GM04504 (cell line): Measurements from ENCODE around the gene LSR.

ENCODE experiments used
- DNase-seq: peaks from one replicate; pipeline ENCODE4 v3.0.0-alpha.2; 2012; ENCODE audit warnings: low read depth

LSR gene, protein sequence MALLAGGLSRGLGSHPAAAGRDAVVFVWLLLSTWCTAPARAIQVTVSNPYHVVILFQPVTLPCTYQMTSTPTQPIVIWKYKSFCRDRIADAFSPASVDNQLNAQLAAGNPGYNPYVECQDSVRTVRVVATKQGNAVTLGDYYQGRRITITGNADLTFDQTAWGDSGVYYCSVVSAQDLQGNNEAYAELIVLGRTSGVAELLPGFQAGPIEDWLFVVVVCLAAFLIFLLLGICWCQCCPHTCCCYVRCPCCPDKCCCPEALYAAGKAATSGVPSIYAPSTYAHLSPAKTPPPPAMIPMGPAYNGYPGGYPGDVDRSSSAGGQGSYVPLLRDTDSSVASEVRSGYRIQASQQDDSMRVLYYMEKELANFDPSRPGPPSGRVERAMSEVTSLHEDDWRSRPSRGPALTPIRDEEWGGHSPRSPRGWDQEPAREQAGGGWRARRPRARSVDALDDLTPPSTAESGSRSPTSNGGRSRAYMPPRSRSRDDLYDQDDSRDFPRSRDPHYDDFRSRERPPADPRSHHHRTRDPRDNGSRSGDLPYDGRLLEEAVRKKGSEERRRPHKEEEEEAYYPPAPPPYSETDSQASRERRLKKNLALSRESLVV

DNA sequence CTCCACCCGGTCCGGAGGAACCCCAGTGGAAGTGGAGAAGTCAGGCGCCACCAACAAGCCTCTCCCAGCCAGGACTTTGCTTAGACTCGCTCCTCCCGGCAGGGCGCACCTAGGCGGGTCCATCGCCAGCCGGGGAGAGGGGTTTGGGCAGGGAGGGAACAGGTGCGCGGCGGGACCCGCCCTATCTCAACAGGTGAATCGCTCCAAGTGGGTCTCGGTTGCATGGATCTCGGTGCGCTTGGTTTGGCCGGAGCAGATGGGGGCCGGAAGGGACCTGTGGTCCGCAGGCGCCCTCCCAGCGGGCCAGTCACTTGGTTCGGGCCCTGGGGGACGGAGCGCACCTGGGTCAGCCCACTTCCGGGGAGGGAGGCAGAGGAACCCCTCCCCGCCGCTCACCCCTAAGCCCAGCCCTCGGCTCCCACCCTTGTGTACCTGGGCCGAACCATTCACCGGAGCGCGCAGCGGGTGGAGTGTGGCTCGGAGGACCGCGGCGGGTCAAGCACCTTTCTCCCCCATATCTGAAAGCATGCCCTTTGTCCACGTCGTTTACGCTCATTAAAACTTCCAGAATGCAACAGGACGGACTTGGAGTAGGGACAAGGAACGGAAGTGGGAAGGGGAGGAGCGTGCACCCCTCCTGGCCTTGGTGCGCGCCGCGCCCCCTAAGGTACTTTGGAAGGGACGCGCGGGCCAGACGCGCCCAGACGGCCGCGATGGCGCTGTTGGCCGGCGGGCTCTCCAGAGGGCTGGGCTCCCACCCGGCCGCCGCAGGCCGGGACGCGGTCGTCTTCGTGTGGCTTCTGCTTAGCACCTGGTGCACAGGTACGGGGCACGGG lies at the start of gene LSR:
Gene LSR, plus strand, starts transcription at position 693 of the 836 bp plus-strand sequence. Its CDS starts 21 bp downstream, at position 714.
- DNase-seq, result no peak

DNA sequence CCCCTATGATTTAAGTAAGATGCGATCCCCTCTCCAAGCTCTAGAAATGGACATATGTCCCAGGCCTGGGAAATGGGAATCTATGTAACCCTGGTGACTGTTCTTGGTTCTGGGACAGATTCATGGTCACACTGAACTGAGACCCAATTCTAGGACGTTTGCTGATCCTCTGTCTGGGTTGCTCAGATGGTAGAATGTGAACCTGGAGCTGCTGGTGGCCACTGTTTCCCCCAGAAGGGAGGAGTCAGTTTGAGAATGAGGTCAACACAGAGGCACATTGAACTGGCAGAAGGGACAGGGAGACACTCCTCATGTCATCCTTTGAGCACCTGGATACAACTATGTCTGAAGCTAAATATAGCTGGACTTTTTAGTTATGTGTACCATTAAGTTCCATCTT lies 49.3 kb upstream of the LSR start:
- no peak for DNase-seq

DNA sequence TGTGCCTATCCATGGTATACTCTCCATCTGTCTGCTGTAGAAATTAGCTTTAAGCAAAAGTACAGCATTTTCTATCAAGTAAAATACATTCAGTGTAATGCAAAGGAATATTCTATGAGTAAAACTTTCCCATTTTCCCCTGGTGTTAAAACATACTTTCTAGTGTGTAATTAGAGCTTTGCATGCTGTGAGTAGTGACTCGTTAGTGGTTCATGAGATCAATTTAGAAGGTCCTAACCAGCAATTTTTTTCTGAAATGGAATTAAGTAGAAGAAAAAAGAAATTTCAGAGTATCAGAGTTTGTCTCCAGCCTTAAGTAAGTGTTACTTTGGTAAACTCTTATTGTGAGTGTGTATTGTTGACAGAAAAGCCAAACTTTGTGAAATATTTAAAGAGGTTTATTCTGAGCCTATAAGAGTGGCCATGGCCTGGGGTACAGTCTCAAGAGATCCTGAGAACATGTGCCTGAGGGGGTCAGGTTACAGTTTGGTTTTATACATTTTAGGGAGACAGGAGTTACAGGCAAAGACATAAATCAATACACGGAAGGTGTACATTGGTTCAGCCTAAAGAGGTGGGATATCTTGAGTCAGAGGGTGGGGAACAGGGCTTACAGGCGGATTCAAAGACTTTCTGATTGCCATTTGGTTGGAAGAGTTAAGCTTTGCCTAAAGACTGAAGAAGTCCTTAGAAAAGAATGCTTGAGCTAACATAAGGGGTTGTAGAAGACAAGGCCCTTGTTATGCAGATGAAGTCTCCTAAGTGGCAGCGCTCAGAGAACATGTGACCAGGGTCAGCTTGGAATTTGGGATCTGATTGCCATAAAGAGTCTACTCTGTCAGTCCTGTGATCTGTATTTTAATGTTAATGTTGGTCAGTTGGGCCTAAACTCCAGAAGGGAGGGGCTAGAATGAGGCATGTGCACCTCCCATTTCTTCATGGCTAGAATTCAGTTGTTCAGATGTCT lies 45.8 kb upstream of the LSR start:
- DNase-seq, result no peak

DNA sequence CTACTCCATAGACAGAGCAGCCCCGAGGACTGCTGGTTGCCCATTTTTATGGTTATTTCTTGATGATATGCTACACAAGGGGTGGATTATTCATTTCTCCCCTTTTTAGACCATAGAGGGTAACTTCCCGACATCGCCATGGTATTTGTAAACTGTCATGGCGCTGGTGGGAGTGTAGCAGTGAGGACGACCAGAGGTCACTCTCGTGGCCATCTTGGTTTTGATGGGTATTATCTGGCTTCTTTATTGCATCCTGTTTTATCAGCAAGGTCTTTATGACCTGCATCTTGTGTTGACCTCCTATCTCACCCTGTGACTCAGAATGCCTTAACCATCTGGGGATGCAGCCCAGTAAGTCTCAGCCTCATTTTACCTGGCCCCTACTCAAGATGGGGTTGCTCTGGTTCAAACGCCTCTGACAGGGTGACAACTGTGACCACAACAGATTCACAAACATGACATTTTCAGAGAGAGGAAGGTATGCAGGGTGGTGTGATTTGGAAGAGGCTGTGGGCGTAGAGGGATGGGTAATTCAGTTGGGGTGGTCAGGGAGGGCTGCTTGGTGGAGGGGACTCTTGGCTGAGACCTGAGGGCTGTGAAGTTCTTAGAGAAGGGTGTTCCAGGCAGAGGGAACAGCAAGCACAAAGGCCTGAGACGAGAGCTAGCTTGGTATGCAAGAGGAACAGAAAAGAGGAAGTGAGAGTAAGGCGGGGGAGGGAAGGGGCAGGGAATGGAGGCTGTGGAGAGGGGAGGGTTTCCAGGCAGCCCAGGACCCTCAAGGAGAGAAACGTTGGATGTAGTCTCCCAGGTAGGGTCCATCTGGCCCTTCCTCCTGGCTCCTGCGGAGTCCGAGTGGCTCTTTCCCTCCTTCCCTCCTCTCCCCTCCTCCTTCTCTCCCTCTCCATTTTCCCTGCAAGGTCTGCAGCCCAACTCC lies 43.7 kb upstream of the LSR start:
- DNase-seq, result no peak

DNA sequence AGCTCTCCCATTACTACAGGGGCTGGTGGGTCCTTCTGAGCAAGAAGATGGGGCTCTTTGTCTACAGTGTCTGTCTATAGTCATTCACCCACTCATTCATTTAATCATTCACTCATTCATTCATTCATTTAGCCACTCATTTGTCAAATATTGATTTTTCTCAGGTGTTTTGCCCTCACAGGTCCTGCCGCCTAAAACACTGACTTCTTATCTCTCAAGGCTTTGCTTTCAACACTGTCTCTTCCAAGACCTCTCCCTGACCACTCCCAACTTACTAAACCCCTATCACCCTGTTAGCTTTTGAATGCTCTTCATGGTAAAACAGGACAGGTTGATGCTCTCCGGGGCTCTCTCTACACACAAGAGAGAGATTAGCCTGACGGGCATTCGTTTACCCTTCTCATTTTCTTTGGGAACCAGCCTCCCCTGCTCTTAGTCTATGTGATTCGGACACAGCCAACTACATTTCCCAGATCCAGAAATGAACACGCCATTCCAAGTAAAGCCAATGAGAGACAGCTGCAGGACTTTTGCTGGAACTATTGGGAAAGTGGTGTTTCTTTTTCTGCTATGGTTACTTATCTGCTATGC lies 43.0 kb upstream of the LSR start:
- DNase-seq, result no peak

DNA sequence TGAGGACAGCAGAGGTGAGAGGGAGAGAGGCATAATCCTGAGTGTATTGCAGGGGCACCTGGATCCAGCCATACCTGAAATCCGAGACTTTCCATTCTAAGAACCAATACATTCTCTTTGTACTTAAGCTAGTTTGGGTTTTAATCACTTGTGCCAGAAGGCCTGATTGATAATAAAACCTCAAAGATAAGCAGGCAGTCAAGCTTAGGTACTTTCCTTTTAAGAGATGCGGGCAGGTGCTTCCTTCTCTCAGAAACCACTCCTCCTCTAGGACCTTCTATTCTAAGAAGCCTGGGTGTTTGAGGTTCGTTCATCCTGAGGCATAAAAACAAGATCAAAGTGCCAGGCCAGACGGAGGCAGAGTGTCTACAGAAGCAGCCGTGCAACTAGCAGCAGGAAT lies 42.4 kb upstream of the LSR start:
- no peak for DNase-seq

DNA sequence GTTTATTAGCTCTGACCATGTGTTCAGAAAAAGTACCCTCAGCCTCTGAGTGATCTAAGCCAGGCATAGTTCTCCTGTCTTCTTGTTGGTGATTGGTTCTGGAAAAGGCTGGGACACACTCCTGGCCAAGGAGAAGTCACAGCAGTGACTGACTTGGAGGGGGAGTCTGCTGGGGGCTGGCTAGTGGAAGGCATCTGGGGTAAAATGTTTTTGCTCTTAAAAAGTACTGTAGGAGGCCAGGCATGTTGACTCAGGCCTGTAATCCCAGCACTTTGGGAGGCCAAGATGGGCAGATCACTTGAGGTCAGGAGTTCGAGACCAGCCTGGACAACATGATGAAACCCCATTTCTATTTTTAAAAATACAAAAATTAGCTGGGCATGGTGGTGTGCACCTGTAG lies 41.9 kb upstream of the LSR start:
- DNase-seq, result no peak

DNA sequence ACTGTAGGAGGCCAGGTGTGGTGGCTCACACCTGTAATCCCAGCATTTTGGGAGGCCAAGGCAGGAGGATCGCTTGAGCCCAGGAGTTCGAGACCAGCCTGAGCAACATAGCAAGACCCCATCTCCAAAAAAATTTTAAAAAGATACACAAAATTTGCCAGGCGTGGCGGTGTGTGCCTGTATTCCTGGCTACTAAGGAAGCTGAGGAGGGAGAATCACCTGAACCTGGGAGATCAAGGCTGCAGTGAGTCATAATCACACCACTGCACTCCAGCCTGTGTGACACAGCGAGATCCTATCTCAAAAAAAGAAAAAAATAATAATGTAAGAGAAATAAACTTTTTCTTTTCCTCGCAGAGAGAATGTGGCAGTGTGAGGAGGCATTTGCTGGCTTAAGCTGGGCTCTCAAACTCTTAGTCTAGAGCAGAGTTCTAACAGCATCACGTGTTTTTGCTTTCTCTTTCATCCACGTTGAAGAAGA lies 41.4 kb upstream of the LSR start:
- DNase-seq, result no peak

DNA sequence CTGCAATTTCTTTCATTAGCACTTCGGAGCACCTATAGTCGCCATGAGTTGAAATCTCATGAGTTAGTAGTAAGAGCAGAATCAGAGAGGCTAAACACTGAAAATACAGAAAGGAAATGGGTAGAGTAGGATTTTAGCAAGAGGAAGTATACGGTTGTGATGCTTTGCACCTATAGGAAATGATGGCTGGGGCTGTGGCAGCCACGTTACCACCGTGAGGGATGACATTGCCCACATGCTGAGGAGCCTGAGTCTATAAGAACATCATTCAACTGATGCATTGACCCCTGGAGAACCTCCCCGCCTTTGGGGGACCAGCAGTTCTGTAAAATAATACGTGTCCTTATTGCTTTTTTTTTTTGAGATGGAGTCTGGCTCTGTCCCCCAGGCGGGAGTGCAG lies 40.7 kb upstream of the LSR start:
- DNase-seq, result no peak

DNA sequence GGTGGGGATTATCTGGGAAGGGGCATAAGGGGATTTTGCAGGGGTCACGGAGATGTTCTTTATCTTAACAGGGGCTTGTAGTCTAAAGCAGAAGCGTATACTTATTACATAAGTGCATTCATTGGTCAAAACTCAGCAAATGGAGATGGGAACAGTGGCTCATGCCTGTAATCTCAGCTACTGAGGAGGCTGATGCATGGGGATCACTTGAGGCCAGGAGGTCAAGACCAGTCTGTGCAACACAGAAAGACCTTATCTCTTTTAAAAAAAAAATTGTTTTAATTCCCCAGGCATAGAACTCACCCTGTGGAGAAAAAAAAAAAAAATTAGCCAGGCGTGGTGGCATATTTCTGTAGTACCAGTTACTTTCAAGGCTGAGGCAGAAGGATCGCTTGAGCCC lies 39.2 kb upstream of the LSR start:
- no peak for DNase-seq

DNA sequence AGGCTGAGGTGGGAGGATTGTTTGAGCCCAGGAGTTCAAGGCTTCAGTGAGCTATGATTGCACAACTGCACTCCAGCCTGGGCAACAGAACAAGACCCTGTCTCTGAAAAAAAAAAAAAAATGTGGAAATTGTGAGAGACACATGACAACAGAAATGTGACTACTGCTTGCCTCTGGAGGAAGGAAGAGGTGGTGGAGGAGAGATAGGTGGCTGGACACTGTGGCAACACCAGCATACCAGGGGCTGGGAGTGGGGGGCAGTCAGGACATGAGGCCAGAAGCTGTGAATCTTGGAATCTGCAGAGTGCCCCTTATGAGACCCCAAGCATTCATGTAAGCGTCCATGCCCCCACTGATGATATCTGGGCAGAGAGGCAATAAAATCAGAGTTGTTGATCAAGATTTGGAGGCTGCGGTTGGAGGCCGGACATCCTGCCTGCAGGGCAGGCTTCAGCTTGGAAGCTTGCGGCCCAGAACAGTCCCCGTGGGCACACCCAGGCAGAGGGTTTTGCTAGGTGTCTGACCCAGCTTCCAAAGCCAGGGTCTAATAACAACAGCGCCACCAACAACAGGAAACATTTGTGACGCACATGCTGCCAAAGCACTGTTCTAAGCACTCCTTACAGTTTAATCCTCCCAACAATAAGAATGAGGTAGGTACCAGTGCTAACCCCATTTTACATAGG lies 37.1 kb upstream of the LSR start:
- no peak for DNase-seq

DNA sequence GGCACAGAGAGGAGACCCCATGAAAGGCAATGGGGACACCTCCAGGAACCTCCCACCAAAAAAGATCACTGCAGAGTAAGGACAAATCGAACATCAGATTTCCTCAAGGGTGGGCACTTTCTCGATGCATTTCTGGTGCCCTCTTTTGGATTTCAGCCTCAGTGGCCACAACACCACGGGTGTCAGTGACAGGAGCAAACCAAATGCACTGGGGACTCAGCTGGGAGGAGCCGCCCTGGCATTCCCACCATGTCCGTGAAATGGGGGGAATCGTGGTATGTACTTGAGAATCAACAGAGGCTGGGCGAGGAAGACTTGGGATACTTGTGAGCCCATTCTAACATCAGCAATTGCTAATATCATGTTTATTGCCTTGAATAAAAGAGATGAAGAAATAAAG lies 36.6 kb upstream of the LSR start:
- no peak for DNase-seq

DNA sequence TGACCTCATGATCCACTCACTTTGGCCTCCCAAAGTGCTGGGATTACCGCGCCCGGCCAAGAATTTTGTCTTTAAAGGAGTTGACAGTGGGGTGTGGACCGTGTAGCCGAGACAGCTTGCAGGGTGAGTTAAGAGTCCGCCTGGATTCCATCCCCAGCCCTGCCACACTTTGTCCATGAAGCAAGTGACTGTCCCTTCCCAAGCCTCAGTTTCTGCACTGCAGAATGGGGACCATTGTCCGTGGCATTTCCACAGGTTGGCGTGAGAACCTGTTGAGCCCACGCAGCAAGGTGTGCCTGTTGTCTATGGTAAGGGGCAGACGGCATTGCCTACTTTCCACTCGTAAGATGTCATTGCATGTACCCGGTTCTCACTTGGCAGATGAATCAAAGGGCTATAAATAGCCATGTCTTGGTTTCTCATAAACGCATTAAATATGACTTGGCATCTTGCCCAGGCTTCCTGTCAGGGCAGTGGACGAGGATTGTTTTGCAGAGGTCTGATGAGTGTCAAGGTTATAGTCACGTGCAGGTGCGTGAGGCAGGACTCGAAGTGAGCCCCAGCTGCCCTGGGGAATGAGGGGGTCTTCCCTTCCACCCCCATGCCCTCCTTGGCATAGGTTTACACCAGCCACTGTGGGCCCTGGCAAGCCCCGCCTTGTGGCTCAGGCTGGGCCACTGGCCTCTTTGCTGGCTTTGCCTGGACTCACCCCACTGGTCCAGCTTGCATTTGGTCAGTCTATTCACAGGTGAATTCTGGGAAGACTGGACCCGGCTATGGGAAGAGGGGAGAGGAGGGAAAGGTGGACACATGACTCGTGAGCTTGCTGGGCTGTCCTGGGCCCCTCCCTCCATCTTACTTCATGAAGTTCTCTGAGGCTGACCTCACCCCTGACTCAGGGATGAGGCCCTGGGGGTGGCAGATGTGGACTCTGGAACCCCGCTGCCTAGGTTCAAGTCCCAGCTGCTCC lies 34.9 kb upstream of the LSR start:
- peak; percentile 76 for DNase-seq

DNA sequence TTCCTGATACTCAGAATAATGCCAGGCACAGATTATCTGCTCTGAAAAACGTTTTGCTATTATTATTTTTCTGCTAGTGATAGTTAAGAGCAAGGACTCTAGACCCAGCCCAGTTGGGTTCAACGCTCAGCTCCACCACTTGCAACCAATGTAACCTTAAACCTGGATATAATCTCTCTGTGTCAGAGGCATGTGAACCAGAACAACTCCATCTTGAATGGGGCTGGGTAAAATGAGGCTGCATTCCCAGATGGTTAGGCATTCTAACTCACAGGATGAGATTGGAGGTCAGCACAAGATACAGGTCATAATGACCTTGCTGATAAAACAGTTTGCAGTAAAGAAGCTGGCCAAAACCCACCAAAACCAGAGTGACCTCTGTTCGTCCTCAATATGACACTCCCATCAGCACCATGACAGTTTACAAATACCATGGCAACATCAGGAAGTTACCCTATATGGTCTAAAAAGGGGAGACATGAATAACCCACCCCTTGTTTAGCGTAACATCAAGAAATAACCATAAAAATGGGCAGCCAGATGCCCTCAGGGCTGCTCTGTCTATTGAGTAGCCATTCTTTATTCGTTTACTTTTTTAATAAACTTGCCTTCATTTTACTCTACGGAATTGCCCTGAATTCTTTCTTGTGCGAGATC lies 33.9 kb upstream of the LSR start:
- no peak for DNase-seq

DNA sequence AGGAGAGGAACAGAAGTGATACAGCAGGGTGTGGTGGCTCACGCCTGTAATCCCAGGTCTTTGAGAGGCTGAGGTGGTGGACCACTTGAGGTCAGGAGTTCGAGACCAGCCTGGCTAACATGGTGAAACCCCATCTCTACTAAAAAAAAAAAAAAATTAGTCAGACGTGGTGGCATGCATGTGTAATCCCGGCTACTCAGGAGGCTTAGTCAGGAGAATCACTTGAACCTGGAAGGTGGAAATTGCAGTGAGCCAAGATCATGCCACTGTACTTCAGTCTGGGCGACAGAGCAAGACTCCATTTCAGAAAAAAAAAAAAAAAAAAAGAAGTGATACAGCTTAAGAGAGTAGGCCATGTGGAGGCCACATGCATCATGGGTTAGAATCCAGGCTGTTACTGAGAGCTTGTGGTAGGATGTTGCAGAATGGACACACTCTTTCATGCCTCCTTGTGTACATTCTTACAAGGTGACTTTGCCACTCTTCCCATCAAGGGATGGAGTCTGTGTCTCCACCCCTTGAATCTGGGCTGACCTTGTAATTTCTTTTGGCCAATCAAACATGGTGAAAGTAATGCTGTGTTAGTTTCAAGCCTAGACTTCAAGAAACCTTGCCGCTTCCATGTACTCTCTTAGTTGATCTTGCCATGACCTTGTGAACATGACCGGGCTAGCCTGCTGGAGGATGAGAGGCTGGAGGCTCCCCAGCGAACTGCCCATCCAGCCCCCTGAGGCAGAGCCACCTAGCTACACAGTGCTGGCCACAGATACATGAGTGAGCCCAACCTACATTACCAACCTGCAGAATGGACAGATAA lies 32.6 kb upstream of the LSR start:
- peak; percentile 60 for DNase-seq

DNA sequence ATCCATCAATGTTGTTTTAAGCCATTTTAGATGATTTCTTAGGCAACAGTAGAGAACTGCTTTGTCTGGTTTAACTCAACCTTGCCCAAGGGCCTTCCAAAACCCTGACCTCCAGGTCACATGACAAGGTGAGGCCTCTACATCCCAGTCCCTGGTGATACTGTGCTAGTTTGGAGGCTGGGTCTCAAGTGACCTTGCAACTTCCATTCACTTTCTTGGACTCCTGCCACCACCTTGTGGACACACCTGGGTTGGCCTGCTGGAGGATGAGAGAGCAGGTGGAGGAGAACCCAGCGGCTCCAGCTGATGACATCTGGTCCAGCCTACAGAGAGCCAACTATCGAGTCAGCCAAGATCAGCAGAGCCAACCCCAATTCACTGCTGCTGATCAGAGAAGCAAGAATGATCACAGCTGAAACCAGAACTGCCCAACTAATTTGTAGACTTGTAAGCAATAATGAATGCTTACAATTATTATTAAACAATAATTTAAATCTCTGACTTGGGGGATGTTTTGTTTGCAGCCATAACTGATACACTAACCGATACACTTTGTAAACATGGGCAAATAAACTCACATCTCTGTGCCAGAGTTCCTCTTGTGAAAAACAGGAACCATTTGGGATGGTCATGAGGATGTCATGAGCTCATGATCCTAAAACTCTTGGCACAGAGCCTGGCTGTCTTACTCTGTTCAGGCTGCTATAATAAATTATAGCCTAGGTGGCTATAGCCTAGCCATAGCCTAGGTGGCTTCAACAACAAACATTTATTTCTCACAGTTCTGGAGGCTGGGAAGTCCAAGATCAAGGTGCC lies 31.8 kb upstream of the LSR start:
- no peak for DNase-seq
